DND-41 (cell line): ENCODE data around the gene CTSF.

ENCODE experiments used
- EZH2 ChIP-seq: IDR thresholded peaks from 3 replicates; pipeline ENCODE4 v1.6.1; 2012; ENCODE audit warnings: borderline replicate concordance, low read depth, mild to moderate bottlenecking, moderate library complexity, low read length, inconsistent platforms; ENCODE audit not compliant: severe bottlenecking
- TF ChIP-seq, protein P1 (sequence below): IDR thresholded peaks from 2 replicates; pipeline ENCODE4 v1.5.1; 2012; ENCODE audit warnings: borderline replicate concordance, low read length, moderate library complexity, mild to moderate bottlenecking; ENCODE audit not compliant: poor library complexity, severe bottlenecking; ENCODE audit errors: extremely low read depth

DNA sequence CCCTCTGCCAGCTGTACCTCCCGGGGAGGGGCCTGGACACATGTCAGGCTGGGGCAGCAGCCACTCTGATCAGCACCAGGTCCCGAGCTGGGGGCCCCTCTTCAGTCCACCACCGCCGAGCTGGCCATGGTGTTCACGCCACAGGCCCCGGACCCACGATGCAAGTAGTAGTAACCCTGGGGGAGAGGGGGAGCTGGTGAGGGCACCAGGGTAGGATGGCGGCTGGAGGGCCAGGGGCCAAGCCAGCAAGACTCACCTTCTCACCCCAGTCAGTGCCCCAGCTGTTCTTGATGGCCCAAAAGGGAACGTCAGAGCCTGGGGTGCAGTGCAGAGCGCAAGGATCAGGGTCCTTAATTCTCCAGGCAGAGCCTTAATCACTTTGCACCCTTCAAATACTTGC lies 4.6 kb downstream of the CTSF start:
- TF ChIP-seq, protein P1, sequence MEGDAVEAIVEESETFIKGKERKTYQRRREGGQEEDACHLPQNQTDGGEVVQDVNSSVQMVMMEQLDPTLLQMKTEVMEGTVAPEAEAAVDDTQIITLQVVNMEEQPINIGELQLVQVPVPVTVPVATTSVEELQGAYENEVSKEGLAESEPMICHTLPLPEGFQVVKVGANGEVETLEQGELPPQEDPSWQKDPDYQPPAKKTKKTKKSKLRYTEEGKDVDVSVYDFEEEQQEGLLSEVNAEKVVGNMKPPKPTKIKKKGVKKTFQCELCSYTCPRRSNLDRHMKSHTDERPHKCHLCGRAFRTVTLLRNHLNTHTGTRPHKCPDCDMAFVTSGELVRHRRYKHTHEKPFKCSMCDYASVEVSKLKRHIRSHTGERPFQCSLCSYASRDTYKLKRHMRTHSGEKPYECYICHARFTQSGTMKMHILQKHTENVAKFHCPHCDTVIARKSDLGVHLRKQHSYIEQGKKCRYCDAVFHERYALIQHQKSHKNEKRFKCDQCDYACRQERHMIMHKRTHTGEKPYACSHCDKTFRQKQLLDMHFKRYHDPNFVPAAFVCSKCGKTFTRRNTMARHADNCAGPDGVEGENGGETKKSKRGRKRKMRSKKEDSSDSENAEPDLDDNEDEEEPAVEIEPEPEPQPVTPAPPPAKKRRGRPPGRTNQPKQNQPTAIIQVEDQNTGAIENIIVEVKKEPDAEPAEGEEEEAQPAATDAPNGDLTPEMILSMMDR, result no peak
- TF ChIP-seq EZH2, result no peak
